K562 (cell line): ENCODE measurements around the gene DEGS2. TPM values are rescaled to one million over a fixed set of nuclear protein-coding genes. Genes with fewer than 3 reads are reported as not detected.

Experiments
- BRD4 ChIP-seq: fragments of 200-600 bp; sonication (generic); IDR thresholded peaks from 2 replicates; pipeline ENCODE4 v1.6.1; 2017; ENCODE audit warnings: inconsistent platforms
- CCNT2 ChIP-seq: IDR thresholded peaks from 2 replicates; pipeline ENCODE4 v1.6.1; 2011; ENCODE audit warnings: borderline replicate concordance, low read depth, mild to moderate bottlenecking, moderate library complexity, mixed read lengths, low read length; ENCODE audit not compliant: insufficient read length; ENCODE audit errors: extremely low read depth
- ERF ChIP-seq: fragments of 450-650 bp; formaldehyde crosslinking; IDR thresholded peaks from 2 replicates; pipeline ENCODE4 v1.4.0; 2020; ENCODE audit warnings: mild to moderate bottlenecking, mixed read lengths
- GABPB1 ChIP-seq: sonication (generic); formaldehyde crosslinking; IDR thresholded peaks from 2 replicates; pipeline ENCODE4 v1.8.0; 2022; ENCODE audit warnings: mild to moderate bottlenecking, missing genetic modification reagents
- NONO ChIP-seq, 2 experiments: fragments of 200-400 bp in 1 of 2; fragments of 450-650 bp in 1 of 2; formaldehyde crosslinking in 1 of 2; IDR thresholded peaks; 2 replicates each; pipeline ENCODE4 v1.6.1; 2017; ENCODE audit warnings: low read depth in 2 of 2, mild to moderate bottlenecking in 2 of 2, moderate library complexity in 2 of 2, low read length in 1 of 2
- PCBP2 ChIP-seq: fragments of 200-400 bp; formaldehyde crosslinking; IDR thresholded peaks from 2 replicates; pipeline ENCODE4 v1.6.1; 2018; ENCODE audit warnings: low read length, low read depth, mild to moderate bottlenecking, moderate library complexity; ENCODE audit not compliant: poor library complexity, severe bottlenecking
- SAFB ChIP-seq: fragments of 200-400 bp; formaldehyde crosslinking; IDR thresholded peaks from 2 replicates; pipeline ENCODE4 v1.6.1; 2017; ENCODE audit warnings: low read depth, low read length, borderline replicate concordance
- SRSF1 ChIP-seq: fragments of 200-400 bp; formaldehyde crosslinking; IDR thresholded peaks from 2 replicates; pipeline ENCODE4 v1.6.1; 2017; ENCODE audit warnings: mild to moderate bottlenecking, low read depth, low read length, moderate library complexity
- TEAD1 ChIP-seq, 2 experiments: fragments of 450-650 bp in 1 of 2; sonication (generic) in 1 of 2; formaldehyde crosslinking; IDR thresholded peaks; 2 replicates each; pipeline versions ENCODE4 v1.4.0 to v1.8.0; 2020 to 2022; ENCODE audit warnings: mild to moderate bottlenecking in 2 of 2, missing genetic modification reagents in 1 of 2
- ZBTB17 ChIP-seq: fragments of 450-650 bp; formaldehyde crosslinking; IDR thresholded peaks from 2 replicates; pipeline ENCODE4 v1.4.0; 2020; ENCODE audit warnings: mild to moderate bottlenecking
- ZNF239 ChIP-seq: fragments of 250-450 bp; sonication (Bioruptor Pico); IDR thresholded peaks from 2 replicates; pipeline ENCODE4 v1.4.0; 2020; ENCODE audit warnings: mild to moderate bottlenecking
- polyA plus RNA-seq, 8 experiments: library from polyadenylated mRNA; depleted of rRNA in 4 of 8; stranded (reverse) in 5 of 8; unstranded in 3 of 8; fragments of >200 nt; fragmentation: Nextera tagmentation in 2 of 8; fragmentation: Illumina TruSeq in 1 of 8; extraction: Ambion mirVana in 2 of 8; extraction: Trizol in 1 of 8; gene quantifications; 2 replicates each; pipeline versions ENCODE4 v1.2.1 to v1.2.3, GENCODE V29; 2011 to 2014; ENCODE audit warnings: inconsistent platforms in 1 of 8, missing spikeins in 1 of 8
- total RNA-seq, 7 experiments: library from RNA; depleted of rRNA in 6 of 7; stranded (reverse); fragments of >200 nt in 6 of 7; fragmentation: Illumina TruSeq in 2 of 7; extraction: Trizol in 2 of 7; gene quantifications; 2 replicates each; pipeline versions ENCODE4 v1.2.1 to v1.2.3, GENCODE V29; 2011 to 2021; ENCODE audit warnings: low replicate concordance in 1 of 7
- TF ChIP-seq, protein P1 (sequence below): fragments of 250-450 bp; sonication (Bioruptor Pico); IDR thresholded peaks from 2 replicates; pipeline ENCODE4 v1.8.0; 2021; ENCODE audit warnings: mild to moderate bottlenecking, moderate library complexity
- TF ChIP-seq, protein P2 (sequence below), 2 experiments: fragments of 450-650 bp; IDR thresholded peaks; 2 replicates each; pipeline ENCODE4 v1.6.1; 2018; ENCODE audit warnings: mild to moderate bottlenecking in 2 of 2, low read depth in 1 of 2; ENCODE audit not compliant: partially characterized antibody in 2 of 2
- TF ChIP-seq, protein P3 (sequence below): fragments of 450-650 bp; IDR thresholded peaks from 2 replicates; pipeline ENCODE4 v1.6.1; 2018; ENCODE audit not compliant: partially characterized antibody

The DEGS2 gene
- total and polyA plus RNA-seq, 9 of the 15 experiments (the other 6 are each of a cell fraction or from before 2014, with no cell fraction given): 0.22 to 2.9 (median 0.70) TPM

DNA sequence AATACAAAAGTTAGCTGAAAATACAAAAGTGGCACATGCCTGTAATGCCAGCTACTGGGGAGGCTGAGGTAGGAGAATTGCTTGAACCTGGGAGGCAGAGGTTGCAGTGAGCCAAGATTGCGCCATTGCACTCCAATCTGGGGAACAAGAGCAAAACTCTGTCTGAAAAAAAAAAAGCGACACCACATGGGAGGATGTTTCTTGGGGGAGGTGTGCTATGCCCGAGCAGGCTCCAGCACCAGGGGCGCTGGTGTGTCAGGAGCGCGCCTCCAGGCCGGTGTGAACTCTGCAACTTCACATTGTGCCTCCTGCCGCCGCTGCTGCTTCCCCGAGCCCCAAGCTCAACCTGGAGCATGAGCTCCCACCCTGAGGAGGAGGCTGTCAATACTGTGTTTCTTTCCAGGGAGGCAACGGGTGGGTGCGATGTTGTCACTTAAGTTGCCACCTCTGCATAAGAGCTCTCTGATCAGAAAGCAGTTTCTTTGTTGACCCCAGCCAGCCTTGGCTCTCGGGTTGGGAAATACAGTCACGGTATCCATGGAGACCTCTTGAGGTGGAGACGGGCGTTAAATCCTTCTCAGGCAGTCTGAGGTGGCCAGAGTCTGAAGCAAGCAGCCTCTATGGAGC is 18.9 kb downstream of the DEGS2 start (continued):
- TF ChIP-seq GABPB1 (CRISPR knock-in tag) (no peak), TEAD1 (CRISPR knock-in tag; IDR thresholded peaks at IDR 0.05) (no peak), BRD4 (no peak), ERF (CRISPR knock-in tag) (no peak), ZBTB17 (CRISPR knock-in tag) (no peak), PCBP2 (no peak), SRSF1 (no peak), NONO (IDR thresholded peaks at IDR 0.05; ENCODE audit: low read depth in 2 of 2, low read length in 1 of 2) (no peak), SAFB (no peak), CCNT2 (no peak), ZNF239 (no peak)
- TF ChIP-seq, protein P1, sequence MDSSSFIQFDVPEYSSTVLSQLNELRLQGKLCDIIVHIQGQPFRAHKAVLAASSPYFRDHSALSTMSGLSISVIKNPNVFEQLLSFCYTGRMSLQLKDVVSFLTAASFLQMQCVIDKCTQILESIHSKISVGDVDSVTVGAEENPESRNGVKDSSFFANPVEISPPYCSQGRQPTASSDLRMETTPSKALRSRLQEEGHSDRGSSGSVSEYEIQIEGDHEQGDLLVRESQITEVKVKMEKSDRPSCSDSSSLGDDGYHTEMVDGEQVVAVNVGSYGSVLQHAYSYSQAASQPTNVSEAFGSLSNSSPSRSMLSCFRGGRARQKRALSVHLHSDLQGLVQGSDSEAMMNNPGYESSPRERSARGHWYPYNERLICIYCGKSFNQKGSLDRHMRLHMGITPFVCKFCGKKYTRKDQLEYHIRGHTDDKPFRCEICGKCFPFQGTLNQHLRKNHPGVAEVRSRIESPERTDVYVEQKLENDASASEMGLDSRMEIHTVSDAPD: no peak
- TF ChIP-seq, protein P2, sequence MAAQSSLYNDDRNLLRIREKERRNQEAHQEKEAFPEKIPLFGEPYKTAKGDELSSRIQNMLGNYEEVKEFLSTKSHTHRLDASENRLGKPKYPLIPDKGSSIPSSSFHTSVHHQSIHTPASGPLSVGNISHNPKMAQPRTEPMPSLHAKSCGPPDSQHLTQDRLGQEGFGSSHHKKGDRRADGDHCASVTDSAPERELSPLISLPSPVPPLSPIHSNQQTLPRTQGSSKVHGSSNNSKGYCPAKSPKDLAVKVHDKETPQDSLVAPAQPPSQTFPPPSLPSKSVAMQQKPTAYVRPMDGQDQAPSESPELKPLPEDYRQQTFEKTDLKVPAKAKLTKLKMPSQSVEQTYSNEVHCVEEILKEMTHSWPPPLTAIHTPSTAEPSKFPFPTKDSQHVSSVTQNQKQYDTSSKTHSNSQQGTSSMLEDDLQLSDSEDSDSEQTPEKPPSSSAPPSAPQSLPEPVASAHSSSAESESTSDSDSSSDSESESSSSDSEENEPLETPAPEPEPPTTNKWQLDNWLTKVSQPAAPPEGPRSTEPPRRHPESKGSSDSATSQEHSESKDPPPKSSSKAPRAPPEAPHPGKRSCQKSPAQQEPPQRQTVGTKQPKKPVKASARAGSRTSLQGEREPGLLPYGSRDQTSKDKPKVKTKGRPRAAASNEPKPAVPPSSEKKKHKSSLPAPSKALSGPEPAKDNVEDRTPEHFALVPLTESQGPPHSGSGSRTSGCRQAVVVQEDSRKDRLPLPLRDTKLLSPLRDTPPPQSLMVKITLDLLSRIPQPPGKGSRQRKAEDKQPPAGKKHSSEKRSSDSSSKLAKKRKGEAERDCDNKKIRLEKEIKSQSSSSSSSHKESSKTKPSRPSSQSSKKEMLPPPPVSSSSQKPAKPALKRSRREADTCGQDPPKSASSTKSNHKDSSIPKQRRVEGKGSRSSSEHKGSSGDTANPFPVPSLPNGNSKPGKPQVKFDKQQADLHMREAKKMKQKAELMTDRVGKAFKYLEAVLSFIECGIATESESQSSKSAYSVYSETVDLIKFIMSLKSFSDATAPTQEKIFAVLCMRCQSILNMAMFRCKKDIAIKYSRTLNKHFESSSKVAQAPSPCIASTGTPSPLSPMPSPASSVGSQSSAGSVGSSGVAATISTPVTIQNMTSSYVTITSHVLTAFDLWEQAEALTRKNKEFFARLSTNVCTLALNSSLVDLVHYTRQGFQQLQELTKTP (IDR thresholded peaks at IDR 0.05; ENCODE audit: low read depth in 1 of 2, partially characterized antibody in 2 of 2): peak in 1 of 2 experiments; percentile 25
- TF ChIP-seq, protein P3, sequence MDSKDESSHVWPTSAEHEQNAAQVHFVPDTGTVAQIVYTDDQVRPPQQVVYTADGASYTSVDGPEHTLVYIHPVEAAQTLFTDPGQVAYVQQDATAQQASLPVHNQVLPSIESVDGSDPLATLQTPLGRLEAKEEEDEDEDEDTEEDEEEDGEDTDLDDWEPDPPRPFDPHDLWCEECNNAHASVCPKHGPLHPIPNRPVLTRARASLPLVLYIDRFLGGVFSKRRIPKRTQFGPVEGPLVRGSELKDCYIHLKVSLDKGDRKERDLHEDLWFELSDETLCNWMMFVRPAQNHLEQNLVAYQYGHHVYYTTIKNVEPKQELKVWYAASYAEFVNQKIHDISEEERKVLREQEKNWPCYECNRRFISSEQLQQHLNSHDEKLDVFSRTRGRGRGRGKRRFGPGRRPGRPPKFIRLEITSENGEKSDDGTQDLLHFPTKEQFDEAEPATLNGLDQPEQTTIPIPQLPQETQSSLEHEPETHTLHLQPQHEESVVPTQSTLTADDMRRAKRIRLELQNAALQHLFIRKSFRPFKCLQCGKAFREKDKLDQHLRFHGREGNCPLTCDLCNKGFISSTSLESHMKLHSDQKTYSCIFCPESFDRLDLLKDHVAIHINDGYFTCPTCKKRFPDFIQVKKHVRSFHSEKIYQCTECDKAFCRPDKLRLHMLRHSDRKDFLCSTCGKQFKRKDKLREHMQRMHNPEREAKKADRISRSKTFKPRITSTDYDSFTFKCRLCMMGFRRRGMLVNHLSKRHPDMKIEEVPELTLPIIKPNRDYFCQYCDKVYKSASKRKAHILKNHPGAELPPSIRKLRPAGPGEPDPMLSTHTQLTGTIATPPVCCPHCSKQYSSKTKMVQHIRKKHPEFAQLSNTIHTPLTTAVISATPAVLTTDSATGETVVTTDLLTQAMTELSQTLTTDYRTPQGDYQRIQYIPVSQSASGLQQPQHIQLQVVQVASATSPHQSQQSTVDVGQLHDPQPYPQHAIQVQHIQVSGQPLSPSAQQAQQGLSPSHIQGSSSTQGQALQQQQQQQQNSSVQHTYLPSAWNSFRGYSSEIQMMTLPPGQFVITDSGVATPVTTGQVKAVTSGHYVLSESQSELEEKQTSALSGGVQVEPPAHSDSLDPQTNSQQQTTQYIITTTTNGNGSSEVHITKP: peak; percentile 58
